ENCODE measurements around the gene RNF141. TPM values are rescaled to one million over a fixed set of nuclear protein-coding genes. Genes with fewer than 3 reads are reported as not detected.

RNF141 gene
- total RNA-seq, 1 experiment from 2014 or later = 23.2 TPM

DNA sequence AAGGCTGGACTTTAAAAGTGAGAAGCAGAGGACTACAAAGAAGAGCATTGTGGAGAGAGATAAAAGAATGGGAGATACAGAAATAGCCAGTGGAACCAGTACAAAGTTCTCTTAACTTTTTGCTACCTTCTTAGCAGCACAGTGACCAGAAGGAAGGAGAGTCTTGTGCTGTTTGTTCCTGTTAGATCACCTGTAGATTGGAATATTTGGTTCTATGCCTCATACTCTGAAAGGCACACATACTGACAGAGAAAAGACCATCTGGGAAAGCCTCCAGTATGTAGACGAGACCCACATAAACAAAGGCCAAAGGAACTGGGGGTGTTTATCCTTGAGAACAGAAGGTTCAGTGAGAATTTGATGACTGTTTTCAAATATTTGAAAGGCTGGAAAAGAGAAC is 18.7 kb downstream of the RNF141 start (continued):
- TF ChIP-seq, protein P1, sequence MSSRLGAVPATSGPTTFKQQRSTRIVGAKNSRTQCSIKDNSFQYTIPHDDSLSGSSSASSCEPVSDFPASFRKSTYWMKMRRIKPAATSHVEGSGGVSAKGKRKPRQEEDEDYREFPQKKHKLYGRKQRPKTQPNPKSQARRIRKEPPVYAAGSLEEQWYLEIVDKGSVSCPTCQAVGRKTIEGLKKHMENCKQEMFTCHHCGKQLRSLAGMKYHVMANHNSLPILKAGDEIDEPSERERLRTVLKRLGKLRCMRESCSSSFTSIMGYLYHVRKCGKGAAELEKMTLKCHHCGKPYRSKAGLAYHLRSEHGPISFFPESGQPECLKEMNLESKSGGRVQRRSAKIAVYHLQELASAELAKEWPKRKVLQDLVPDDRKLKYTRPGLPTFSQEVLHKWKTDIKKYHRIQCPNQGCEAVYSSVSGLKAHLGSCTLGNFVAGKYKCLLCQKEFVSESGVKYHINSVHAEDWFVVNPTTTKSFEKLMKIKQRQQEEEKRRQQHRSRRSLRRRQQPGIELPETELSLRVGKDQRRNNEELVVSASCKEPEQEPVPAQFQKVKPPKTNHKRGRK (CRISPR knock-in tag; IDR thresholded peaks at IDR 0.05; ENCODE audit: borderline replicate concordance) = no peak
- TF ChIP-seq SMAD4 (CRISPR knock-in tag; IDR thresholded peaks at IDR 0.05) = no peak

DNA sequence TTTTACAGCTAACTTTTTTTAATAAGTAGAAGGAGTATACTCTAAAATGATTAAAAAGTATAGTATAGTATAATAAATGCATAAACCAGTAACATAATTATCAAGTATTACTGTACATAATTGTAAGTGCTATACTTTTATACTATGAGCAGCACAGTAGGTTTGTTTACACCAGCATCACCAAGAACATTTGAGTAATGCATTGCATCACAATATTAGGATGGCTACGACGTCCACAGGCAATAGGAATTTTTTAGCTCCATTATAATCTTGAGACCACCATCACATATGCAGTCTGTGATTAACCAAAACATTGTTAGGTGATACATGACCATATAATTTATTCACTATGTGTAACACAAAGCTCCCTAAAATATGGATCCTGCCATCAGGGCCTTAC is 20.4 kb downstream of the RNF141 start:
- Mint-ChIP-seq H3K4me3 (no peak overlapping the region), H3K36me3 (peaks cover 5% of the 10 kb centered on the region; the same call in 1 of the 2 replicates), H3K27ac (no peak overlapping the region), H3K9me3 (no peaks in the 10 kb centered on the region), H3K4me1 (no peaks in the 10 kb centered on the region), H3K27me3 (ENCODE audit: low read depth) (no peaks in the 10 kb centered on the region; the same call in 1 of the 2 replicates)
- TF ChIP-seq GRHL2 (CRISPR knock-in tag; IDR thresholded peaks at IDR 0.05; ENCODE audit: insufficient replicate concordance, severe bottlenecking) (no peak), GTF2I (CRISPR knock-in tag; conservative IDR thresholded peaks at IDR 0.05) (no peak), TP53 (CRISPR knock-in tag; IDR thresholded peaks at IDR 0.05) (no peak), FOXJ3 (CRISPR knock-in tag; IDR thresholded peaks at IDR 0.05; ENCODE audit: borderline replicate concordance) (no peak)
- TF ChIP-seq, protein P2, sequence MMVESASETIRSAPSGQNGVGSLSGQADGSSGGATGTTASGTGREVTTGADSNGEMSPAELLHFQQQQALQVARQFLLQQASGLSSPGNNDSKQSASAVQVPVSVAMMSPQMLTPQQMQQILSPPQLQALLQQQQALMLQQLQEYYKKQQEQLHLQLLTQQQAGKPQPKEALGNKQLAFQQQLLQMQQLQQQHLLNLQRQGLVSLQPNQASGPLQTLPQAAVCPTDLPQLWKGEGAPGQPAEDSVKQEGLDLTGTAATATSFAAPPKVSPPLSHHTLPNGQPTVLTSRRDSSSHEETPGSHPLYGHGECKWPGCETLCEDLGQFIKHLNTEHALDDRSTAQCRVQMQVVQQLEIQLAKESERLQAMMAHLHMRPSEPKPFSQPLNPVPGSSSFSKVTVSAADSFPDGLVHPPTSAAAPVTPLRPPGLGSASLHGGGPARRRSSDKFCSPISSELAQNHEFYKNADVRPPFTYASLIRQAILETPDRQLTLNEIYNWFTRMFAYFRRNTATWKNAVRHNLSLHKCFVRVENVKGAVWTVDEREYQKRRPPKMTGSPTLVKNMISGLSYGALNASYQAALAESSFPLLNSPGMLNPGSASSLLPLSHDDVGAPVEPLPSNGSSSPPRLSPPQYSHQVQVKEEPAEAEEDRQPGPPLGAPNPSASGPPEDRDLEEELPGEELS (CRISPR knock-in tag; IDR thresholded peaks at IDR 0.05) = no peak
- ChIA-PET CTCF (interaction anchor here (2.4 kb wide), 1 partner anchor 20 kb away, joined by 9 read pairs; the partner anchor contains the start of gene RNF141), POLR2A (no interaction called here)
- ATAC-seq (no peak), DNase-seq (ENCODE audit: low spot score) (no peak)

DNA sequence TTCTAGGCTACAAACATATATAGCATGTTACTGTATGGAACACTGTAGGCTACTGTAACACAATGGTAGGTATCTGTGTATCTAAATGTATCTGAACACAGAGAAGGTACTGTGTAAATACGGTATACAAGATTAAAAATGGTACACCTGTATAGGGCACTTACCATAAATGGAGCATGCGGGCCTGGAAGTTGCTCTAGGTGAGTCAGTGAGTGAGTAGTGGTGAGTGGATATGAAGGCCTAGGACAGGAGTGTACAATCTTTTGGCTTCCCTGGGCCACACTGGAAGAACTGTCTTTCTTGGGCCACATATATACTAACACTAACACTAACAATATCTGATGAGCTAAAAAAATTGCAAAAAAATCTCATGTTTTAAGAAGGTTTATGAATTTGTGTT is 21.4 kb downstream of the RNF141 start:
- ATAC-seq (no peak), DNase-seq (ENCODE audit: low spot score) (no peak)
- TF ChIP-seq, protein P3, sequence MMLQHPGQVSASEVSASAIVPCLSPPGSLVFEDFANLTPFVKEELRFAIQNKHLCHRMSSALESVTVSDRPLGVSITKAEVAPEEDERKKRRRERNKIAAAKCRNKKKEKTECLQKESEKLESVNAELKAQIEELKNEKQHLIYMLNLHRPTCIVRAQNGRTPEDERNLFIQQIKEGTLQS (CRISPR knock-in tag; conservative IDR thresholded peaks at IDR 0.05) = no peak
- no peak for TF ChIP-seq SOX15 (CRISPR knock-in tag; IDR thresholded peaks at IDR 0.05)
- no peak for TF ChIP-seq EMX1 (CRISPR knock-in tag; IDR thresholded peaks at IDR 0.05)
- TF ChIP-seq, protein P4, sequence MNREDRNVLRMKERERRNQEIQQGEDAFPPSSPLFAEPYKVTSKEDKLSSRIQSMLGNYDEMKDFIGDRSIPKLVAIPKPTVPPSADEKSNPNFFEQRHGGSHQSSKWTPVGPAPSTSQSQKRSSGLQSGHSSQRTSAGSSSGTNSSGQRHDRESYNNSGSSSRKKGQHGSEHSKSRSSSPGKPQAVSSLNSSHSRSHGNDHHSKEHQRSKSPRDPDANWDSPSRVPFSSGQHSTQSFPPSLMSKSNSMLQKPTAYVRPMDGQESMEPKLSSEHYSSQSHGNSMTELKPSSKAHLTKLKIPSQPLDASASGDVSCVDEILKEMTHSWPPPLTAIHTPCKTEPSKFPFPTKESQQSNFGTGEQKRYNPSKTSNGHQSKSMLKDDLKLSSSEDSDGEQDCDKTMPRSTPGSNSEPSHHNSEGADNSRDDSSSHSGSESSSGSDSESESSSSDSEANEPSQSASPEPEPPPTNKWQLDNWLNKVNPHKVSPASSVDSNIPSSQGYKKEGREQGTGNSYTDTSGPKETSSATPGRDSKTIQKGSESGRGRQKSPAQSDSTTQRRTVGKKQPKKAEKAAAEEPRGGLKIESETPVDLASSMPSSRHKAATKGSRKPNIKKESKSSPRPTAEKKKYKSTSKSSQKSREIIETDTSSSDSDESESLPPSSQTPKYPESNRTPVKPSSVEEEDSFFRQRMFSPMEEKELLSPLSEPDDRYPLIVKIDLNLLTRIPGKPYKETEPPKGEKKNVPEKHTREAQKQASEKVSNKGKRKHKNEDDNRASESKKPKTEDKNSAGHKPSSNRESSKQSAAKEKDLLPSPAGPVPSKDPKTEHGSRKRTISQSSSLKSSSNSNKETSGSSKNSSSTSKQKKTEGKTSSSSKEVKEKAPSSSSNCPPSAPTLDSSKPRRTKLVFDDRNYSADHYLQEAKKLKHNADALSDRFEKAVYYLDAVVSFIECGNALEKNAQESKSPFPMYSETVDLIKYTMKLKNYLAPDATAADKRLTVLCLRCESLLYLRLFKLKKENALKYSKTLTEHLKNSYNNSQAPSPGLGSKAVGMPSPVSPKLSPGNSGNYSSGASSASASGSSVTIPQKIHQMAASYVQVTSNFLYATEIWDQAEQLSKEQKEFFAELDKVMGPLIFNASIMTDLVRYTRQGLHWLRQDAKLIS (CRISPR knock-in tag; IDR thresholded peaks at IDR 0.05; ENCODE audit: borderline replicate concordance) = no peak
- TF ChIP-seq ZNF121 (CRISPR knock-in tag; IDR thresholded peaks at IDR 0.05) = no peak
- TF ChIP-seq, protein P5, sequence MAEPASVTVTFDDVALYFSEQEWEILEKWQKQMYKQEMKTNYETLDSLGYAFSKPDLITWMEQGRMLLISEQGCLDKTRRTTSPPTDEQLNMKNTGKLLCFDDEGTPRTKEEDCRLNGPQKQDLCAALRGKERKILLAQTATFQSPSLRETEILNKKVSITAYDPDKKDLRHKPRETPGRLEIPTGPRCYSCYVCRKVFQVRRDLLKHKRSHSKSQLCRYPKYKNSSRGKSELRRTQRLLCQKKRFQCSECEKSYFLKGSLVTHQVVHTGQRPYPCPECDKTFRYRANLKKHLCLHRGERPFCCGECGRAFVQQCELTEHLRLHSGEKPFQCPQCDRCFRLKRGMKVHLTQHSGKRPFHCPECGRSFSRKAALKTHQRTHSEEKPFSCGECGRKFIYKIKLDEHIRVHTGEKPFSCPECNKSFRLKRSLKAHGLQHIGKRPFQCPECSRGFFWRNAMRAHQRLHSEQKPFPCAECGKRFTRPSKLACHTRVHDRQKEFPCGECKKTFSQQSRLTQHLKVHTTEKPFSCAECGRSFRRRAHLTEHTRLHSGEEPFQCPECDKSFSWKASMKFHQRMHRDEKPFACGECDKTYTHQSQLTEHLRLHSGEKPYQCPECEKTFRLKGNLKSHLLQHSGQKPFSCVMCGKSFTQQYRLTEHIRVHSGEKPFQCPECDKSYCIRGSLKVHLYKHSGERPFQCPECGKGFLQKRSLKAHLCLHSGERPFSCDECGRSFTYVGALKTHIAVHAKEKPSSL (CRISPR knock-in tag; conservative IDR thresholded peaks at IDR 0.05) = no peak
- Mint-ChIP-seq H3K36me3 (peaks cover 5% of the 10 kb centered on the region; the same call in 1 of the 2 replicates), H3K4me1 (no peaks in the 10 kb centered on the region), H3K27me3 (ENCODE audit: low read depth) (no peaks in the 10 kb centered on the region; the same call in 1 of the 2 replicates), H3K9me3 (no peaks in the 10 kb centered on the region), H3K4me3 (no peak overlapping the region), H3K27ac (no peak overlapping the region)
- CTCF ChIA-PET = interaction anchor here (2.4 kb wide), 1 partner anchor 21 kb away, joined by 9 read pairs; the partner anchor contains the start of gene RNF141
- POLR2A ChIA-PET = no interaction called here

Data from WTC11 (cell line).